HG03159 (cell line): ENCODE results near the gene KLK1.

Experiments used
- ATAC-seq: cut with Tn5 transposase; IDR thresholded peaks from one replicate; pipeline ENCODE4 v1.9.1; 2021; ENCODE audit warnings: mild to moderate bottlenecking, moderate library complexity; ENCODE audit not compliant: unreplicated experiment

The KLK1 gene

GRCh38 chr19:50823389-50824042, at the start of gene KLK1:
Gene KLK1 (minus strand): TSS chr19:50823787. CDS start chr19:50823748, 39 bp downstream.
- no peak for ATAC-seq

GRCh38 chr19:50873056-50873455, 49.5 kb upstream of the KLK1 start, which contains the start of gene KLK2:
Gene KLK2 (plus strand): TSS chr19:50873439. CDS start chr19:50873474, 35 bp downstream.
- no peak for ATAC-seq

- ATAC-seq, result no peak
Measured at GRCh38 chr19:50870417-50871089, 47.0 kb upstream of the KLK1 start.

DNA sequence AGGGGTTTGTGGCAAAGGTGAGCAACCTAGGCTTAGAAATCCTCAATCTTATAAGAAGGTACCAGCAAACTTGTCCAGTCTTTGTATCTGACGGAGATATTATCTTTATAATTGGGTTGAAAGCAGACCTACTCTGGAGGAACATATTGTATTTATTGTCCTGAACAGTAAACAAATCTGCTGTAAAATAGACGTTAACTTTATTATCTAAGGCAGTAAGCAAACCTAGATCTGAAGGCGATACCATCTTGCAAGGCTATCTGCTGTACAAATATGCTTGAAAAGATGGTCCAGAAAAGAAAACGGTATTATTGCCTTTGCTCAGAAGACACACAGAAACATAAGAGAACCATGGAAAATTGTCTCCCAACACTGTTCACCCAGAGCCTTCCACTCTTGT, 45.9 kb upstream of the KLK1 start:
- ATAC-seq, result no peak

DNA sequence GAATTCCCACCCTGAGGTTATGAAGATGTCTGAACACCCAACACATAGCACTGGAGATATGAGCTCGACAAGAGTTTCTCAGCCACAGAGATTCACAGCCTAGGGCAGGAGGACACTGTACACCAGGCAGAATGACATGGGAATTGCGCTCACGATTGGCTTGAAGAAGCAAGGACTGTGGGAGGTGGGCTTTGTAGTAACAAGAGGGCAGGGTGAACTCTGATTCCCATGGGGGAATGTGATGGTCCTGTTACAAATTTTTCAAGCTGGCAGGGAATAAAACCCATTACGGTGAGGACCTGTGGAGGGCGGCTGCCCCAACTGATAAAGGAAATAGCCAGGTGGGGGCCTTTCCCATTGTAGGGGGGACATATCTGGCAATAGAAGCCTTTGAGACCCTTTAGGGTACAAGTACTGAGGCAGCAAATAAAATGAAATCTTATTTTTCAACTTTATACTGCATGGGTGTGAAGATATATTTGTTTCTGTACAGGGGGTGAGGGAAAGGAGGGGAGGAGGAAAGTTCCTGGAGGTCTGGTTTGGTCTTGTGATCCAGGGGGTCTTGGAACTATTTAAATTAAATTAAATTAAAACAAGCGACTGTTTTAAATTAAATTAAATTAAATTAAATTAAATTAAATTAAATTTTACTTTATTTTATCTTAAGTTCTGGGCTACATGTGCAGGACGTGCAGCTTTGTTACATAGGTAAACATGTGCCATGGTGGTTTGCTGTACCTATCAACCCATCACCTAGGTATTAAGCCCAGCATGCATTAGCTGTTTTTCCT, 38.1 kb upstream of the KLK1 start:
- ATAC-seq, result no peak

DNA sequence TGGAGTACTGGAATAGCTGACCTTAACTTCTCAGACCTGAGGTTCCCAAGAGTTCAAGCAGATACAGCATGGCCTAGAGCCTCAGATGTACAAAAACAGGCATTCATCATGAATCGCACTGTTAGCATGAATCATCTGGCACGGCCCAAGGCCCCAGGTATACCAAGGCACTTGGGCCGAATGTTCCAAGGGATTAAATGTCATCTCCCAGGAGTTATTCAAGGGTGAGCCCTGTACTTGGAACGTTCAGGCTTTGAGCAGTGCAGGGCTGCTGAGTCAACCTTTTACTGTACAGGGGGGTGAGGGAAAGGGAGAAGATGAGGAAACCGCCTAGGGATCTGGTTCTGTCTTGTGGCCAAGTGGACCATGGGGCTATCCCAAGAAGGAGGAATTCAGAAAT, 37.4 kb upstream of the KLK1 start:
- no peak for ATAC-seq

DNA sequence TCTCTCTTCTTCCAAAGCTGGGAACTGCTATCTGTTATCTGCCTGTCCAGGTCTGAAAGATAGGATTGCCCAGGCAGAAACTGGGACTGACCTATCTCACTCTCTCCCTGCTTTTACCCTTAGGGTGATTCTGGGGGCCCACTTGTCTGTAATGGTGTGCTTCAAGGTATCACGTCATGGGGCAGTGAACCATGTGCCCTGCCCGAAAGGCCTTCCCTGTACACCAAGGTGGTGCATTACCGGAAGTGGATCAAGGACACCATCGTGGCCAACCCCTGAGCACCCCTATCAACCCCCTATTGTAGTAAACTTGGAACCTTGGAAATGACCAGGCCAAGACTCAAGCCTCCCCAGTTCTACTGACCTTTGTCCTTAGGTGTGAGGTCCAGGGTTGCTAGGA, 36.3 kb upstream of the KLK1 start:
- no peak for ATAC-seq

DNA sequence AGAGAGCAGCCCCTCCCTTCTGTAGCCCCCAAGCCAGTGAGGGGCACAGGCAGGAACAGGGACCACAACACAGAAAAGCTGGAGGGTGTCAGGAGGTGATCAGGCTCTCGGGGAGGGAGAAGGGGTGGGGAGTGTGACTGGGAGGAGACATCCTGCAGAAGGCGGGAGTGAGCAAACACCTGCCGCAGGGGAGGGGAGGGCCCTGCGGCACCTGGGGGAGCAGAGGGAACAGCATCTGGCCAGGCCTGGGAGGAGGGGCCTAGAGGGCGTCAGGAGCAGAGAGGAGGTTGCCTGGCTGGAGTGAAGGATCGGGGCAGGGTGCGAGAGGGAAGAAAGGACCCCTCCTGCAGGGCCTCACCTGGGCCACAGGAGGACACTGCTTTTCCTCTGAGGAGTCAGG, 35.3 kb upstream of the KLK1 start:
- no peak for ATAC-seq

DNA sequence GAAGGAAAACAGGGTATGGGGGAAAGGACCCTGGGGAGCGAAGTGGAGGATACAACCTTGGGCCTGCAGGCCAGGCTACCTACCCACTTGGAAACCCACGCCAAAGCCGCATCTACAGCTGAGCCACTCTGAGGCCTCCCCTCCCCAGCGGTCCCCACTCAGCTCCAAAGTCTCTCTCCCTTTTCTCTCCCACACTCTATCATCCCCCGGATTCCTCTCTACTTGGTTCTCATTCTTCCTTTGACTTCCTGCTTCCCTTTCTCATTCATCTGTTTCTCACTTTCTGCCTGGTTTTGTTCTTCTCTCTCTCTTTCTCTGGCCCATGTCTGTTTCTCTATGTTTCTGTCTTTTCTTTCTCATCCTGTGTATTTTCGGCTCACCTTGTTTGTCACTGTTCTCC, 33.8 kb upstream of the KLK1 start:
- no peak for ATAC-seq

- no peak for ATAC-seq
Measured at GRCh38 chr19:50854636-50855410, 31.2 kb upstream of the KLK1 start, which contains the start of gene KLK3. Gene KLK3 (plus strand): TSS chr19:50854915. CDS start chr19:50854956, 41 bp downstream.

DNA sequence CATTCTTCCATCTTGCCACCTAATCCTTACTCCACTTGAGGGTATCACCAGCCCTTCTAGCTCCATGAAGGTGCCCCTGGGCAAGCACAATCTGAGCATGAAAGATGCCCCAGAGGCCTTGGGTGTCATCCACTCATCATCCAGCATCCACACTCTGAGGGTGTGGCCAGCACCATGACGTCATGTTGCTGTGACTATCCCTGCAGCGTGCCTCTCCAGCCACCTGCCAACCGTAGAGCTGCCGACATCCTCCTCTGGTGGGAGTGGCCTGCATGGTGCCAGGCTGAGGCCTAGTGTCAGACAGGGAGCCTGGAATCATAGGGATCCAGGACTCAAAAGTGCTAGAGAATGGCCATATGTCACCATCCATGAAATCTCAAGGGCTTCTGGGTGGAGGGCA, 28.0 kb upstream of the KLK1 start:
- no peak for ATAC-seq

- no peak for ATAC-seq
Measured at GRCh38 chr19:50850738-50851137, 27.2 kb upstream of the KLK1 start.

GRCh38 chr19:50844296-50844935, 20.8 kb upstream of the KLK1 start:
- ATAC-seq, result no peak

DNA sequence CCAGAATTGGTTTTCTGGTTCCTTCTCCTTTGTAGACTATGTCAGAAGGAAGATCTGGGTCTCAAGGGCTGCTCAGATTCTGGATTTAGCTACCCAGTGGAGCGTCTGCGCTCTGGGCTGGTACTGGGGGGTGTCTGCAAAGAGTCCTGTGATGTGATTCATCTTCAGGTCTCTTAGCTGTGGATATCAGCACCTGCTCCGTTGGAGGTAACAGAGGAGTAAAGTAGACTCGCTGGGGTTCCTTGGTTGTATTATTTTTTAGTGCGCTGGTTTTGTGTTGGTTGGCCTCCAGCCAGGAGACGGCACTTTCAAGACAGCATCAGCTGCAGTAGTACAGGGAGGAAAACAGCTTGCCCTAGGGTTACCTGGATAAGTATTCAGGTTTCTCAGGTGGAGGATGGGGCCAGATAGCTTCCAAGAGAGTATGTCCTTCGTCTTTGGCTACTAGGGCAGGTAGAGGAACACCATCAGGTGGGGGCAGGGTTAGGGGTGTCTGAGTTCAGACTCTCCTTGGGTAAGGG, 20.2 kb upstream of the KLK1 start:
- ATAC-seq, result no peak

GRCh38 chr19:50843205-50843604, 19.6 kb upstream of the KLK1 start:
- no peak for ATAC-seq

DNA sequence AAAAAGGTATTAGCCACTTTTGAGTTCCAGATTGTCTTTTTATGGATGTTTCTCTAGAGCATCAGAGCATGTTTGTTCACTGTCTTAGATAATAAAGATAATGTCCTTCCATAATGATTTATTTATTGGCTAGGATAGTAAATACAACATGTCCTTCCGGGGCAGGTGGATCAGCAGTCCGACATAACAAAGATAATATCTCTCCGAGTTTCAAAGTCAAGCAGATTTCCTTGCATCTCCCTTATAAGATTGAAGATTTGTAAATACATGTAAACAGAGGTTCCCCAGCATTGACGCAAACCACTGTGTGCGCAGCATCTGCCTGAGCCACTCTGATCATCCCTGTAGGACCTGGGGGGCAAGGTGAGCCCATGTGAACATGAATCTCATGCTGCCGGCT, 18.5 kb upstream of the KLK1 start:
- no peak for ATAC-seq

DNA sequence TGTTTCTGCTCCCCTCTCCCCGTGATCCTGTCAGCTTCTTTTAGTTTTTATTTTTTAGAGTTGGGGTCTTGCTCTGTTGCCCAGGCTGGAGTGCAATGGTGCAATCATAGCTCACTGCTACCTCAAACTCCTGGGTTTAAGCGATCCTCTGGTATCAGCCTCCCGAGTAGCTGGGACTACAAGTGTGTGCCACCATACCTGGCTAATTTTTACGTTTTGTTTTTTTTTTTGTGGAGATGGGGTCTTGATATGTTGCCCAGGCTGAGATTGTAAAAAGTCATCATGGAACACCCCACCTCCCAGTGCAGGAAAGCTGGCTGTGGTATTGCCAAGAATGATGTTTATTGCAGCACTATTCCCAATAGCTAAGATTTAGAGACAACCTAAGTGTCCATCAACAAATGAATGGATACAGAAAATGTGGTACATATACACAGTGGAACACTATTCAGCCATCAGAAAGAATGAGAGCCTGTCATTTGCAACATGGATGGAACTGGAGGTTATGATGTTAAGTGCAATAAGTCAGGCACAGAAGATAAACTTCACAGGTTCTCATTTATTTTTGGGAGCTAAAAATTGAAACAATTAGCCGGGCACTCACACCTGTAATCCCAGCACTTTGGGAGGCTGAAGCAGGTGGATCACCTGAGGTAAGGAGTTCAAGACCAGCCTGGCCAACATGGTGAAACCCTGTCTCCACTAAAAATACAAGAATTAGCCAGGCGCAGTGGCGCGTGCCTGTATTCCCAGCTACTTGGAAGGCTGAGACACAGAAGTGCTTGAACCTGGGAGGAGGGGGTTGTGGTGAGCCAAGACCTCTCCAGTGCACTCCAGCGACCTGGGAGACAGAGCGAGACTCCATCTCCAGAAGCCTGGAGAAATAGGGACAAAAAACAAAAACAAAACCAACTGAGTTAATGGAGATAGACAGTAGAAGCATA, 16.4 kb upstream of the KLK1 start:
- ATAC-seq, result no peak

DNA sequence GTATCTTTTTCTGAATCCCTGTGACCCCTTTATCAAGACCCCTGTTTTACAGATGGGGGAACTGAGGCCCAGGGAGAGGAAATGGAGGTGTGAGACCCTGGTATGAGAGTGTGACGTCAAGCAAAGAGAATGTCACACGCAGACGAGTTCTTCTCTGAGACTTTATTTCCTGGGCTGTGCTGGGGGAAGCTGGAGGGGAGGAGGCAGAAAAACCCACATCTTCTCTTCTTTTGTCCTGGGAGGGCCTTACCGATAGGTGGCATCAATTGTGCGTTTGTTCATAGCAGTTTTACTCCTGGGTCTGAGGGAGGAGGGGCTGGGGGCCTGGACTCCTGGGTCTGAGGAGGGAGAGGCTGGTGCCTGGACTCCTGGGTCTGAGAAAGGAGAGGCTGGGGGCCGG, 14.7 kb upstream of the KLK1 start:
- no peak for ATAC-seq

- ATAC-seq, result no peak
Measured at GRCh38 chr19:50837300-50837699, 13.7 kb upstream of the KLK1 start.
